Endothelial cell of umbilical vein (primary cell): ENCODE data around the gene HIVEP3.

Experiments
- EZH2 ChIP-seq: IDR thresholded peaks from 2 replicates; pipeline ENCODE4 v1.6.1; 2012; ENCODE audit warnings: borderline replicate concordance, low read depth, mild to moderate bottlenecking, moderate library complexity, low read length, inconsistent platforms; ENCODE audit not compliant: severe bottlenecking
- GATA2 ChIP-seq: IDR thresholded peaks from 2 replicates; pipeline ENCODE4 v1.7.0; 2011; ENCODE audit warnings: low read depth, mild to moderate bottlenecking, moderate library complexity, mixed read lengths, low read length; ENCODE audit not compliant: insufficient read length, insufficient read depth
- MAX ChIP-seq: IDR thresholded peaks from 2 replicates; pipeline ENCODE4 v1.6.1; 2011; ENCODE audit not compliant: insufficient read depth, insufficient read length
- MYC ChIP-seq: IDR thresholded peaks from one replicate; pipeline ENCODE4 v1.6.1; 2011; ENCODE audit warnings: mild to moderate bottlenecking, low read depth, low read length
- POLR2A ChIP-seq: IDR thresholded peaks from 2 replicates; pipeline ENCODE4 v1.6.1; 2012; ENCODE audit warnings: low read depth, mild to moderate bottlenecking, control low read depth, low read length
- POLR2AphosphoS5 ChIP-seq: IDR thresholded peaks from 2 replicates; pipeline ENCODE4 v1.6.1; 2012; ENCODE audit warnings: low read depth, mild to moderate bottlenecking, control low read depth, low read length, moderate library complexity; ENCODE audit not compliant: insufficient read depth
- TF ChIP-seq, protein P1 (sequence below), 2 donors: IDR thresholded peaks; 1 replicate in 1 of 2; 2 replicates in 1 of 2; pipeline ENCODE4 v1.5.1; 2011; ENCODE audit warnings: low read length in 2 of 2, mild to moderate bottlenecking in 2 of 2, moderate library complexity in 2 of 2, control low read depth in 1 of 2, inconsistent platforms in 1 of 2, low read depth in 1 of 2; ENCODE audit not compliant: insufficient read depth in 1 of 2; ENCODE audit errors: extremely low read depth in 1 of 2

- TF ChIP-seq, protein P1, sequence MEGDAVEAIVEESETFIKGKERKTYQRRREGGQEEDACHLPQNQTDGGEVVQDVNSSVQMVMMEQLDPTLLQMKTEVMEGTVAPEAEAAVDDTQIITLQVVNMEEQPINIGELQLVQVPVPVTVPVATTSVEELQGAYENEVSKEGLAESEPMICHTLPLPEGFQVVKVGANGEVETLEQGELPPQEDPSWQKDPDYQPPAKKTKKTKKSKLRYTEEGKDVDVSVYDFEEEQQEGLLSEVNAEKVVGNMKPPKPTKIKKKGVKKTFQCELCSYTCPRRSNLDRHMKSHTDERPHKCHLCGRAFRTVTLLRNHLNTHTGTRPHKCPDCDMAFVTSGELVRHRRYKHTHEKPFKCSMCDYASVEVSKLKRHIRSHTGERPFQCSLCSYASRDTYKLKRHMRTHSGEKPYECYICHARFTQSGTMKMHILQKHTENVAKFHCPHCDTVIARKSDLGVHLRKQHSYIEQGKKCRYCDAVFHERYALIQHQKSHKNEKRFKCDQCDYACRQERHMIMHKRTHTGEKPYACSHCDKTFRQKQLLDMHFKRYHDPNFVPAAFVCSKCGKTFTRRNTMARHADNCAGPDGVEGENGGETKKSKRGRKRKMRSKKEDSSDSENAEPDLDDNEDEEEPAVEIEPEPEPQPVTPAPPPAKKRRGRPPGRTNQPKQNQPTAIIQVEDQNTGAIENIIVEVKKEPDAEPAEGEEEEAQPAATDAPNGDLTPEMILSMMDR (IDR thresholded peaks at IDR 0.05; ENCODE audit: extremely low read depth in 1 of 2, insufficient read depth in 1 of 2, low read depth in 1 of 2, low read length in 2 of 2) = no peak
- no peak for TF ChIP-seq POLR2A
- TF ChIP-seq MAX = no peak
- no peak for TF ChIP-seq GATA2
- no peak for TF ChIP-seq MYC
- TF ChIP-seq EZH2 = no peak
- no peak for TF ChIP-seq POLR2AphosphoS5
Observed at GRCh38 chr1:41668054-41668660, 250.6 kb downstream of the HIVEP3 start.
